Thyroid gland (tissue), 4 donors: ENCODE measurements around the gene ZNF615. TPM values are rescaled to one million over a fixed set of nuclear protein-coding genes. Genes with fewer than 3 reads are reported as not detected.
"Not testable (repeated sequence)": the region's sequence is repeated elsewhere in the genome, so short reads cannot be mapped to it uniquely, and the experiment has no call there.

Experiments
- DNase-seq, 2 donors: peaks; one replicate each; pipeline ENCODE4 v3.0.0-alpha.2; 2019
- H3K27ac ChIP-seq, 3 donors: fragments of 200-600 bp; sonication (generic); 1 replicate in 2 of 3; 2 replicates in 1 of 3; pipeline ENCODE4 v1.5.1; 2016 to 2019; ENCODE audit warnings: mild to moderate bottlenecking in 1 of 3, moderate library complexity in 1 of 3
- H3K27me3 ChIP-seq: fragments of 200-600 bp; sonication (generic); one replicate; pipeline ENCODE4 v1.5.1; 2019
- H3K36me3 ChIP-seq, 2 donors: fragments of 200-600 bp; sonication (generic); one replicate each; pipeline ENCODE4 v1.5.1; 2016 to 2019
- H3K4me1 ChIP-seq, 2 donors: fragments of 200-600 bp; sonication (generic); one replicate each; pipeline ENCODE4 v1.5.1; 2017 to 2019
- H3K4me3 ChIP-seq, 3 donors: fragments of 200-600 bp; sonication (generic); replicated peaks in 1 of 3; 1 replicate in 2 of 3; 2 replicates in 1 of 3; pipeline ENCODE4 v1.5.1; 2016; ENCODE audit warnings: mild to moderate bottlenecking in 1 of 3
- H3K9me3 ChIP-seq: fragments of 200-600 bp; sonication (generic); one replicate; pipeline ENCODE4 v1.5.1; 2017
- POLR2A ChIP-seq, 2 donors: fragments of 450-650 bp; IDR thresholded peaks; one replicate each; pipeline ENCODE4 v1.6.1; 2017; ENCODE audit warnings: antibody characterized with exemption in 2 of 2, mild to moderate bottlenecking in 2 of 2, moderate library complexity in 1 of 2
- WGBS, 2 donors: methylation state at CpG; one replicate each; pipeline ENCODE4 v1.1.5; 2017; 5-methylcytosine and 5-hydroxymethylcytosine counted together
- intact Hi-C: fragments of 100-400 bp; cut with DNase I; formaldehyde crosslinking; loops from one replicate; pipeline ENCODE4 v1.15.1; 2023
- total RNA-seq, 4 donors: library from RNA; depleted of rRNA; stranded (reverse); fragments of >200 nt; gene quantifications; one replicate each; pipeline ENCODE4 v1.2.3, GENCODE V29; 2016
- TF ChIP-seq, protein P1 (sequence below), 6 experiments: fragments of 200-600 bp in 3 of 6; fragments of 450-650 bp in 3 of 6; sonication (generic) in 3 of 6; IDR thresholded peaks; one replicate each; pipeline ENCODE4 v1.5.1; 2016 to 2019; ENCODE audit warnings: antibody characterized with exemption in 6 of 6, mild to moderate bottlenecking in 2 of 6, inconsistent platforms in 1 of 6, moderate library complexity in 1 of 6

ZNF615 gene
- total RNA-seq, 4 donors from 2014 or later: 19.5 to 36.9 (median 20.6) TPM

DNA sequence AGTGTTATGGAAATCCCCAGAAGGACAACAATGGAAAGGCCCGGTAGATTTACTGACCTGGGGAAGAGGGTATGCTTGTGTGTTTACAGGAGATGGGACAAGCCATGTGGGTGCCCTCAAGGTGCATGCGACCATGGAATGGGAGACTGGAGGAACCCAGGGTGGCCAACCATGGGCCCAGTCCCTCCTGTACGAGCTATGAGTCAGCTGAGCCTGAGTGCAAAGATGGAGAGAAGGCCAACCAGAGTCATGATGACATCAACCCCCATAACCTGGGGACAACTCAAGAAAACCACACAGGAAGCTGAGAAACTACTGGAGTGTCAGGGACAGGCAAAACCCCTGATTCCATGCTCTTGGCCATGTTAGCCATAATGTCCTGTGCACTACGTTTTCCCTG lies 29.1 kb downstream of the ZNF615 start:
- DNase-seq: no peak
- Histone ChIP-seq H3K27me3 (no peaks in the 10 kb centered on the region), H3K4me1 (peaks cover 0 to 5% of the 10 kb centered on the region in 2 donors), H3K36me3 (peaks cover 15 to 20% of the 10 kb centered on the region in 2 donors), H3K27ac (no peak overlapping the region), H3K4me3 (no peak overlapping the region), H3K9me3 (no peaks in the 10 kb centered on the region)
- TF ChIP-seq, protein P1, sequence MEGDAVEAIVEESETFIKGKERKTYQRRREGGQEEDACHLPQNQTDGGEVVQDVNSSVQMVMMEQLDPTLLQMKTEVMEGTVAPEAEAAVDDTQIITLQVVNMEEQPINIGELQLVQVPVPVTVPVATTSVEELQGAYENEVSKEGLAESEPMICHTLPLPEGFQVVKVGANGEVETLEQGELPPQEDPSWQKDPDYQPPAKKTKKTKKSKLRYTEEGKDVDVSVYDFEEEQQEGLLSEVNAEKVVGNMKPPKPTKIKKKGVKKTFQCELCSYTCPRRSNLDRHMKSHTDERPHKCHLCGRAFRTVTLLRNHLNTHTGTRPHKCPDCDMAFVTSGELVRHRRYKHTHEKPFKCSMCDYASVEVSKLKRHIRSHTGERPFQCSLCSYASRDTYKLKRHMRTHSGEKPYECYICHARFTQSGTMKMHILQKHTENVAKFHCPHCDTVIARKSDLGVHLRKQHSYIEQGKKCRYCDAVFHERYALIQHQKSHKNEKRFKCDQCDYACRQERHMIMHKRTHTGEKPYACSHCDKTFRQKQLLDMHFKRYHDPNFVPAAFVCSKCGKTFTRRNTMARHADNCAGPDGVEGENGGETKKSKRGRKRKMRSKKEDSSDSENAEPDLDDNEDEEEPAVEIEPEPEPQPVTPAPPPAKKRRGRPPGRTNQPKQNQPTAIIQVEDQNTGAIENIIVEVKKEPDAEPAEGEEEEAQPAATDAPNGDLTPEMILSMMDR (IDR thresholded peaks at IDR 0.05): no peak
- TF ChIP-seq POLR2A (IDR thresholded peaks at IDR 0.05): no peak
- 93 to 98% methylated on average over 4 of the region's 4 CpGs for WGBS, 2 donors
- intact Hi-C loops: no loop called here

DNA sequence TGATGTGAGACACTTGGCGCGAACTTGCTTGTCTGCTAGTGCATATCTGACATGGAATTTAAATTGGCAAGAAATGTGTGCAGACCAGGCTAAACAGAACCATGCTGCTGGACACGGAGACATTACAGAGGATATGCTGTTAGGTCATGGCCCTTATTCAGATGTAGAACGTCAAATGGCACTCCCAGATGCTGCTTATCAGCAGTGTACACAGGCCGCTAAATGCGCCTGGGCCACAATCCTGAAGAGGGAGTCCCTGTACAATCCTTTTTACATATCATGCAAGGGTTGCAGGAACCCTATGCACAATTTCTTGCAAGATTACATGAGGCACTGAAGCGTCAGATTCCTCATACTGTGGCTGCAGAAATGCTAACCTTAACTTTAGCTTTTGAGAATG lies 30.7 kb downstream of the ZNF615 start:
- 86 to 95% methylated on average over 7 of the region's 7 CpGs for WGBS, 2 donors
- peaks cover 0 to 5% of the 10 kb centered on the region in 2 donors for H3K4me1 ChIP-seq
- no peak overlapping the region for H3K4me3 ChIP-seq
- TF ChIP-seq POLR2A (IDR thresholded peaks at IDR 0.05): no peak
- TF ChIP-seq, protein P1 (IDR thresholded peaks at IDR 0.05): no peak
- H3K27me3 ChIP-seq: no peaks in the 10 kb centered on the region
- peaks cover 30 to 32% of the 10 kb centered on the region in 2 donors for H3K36me3 ChIP-seq
- no peak overlapping the region for H3K27ac ChIP-seq
- intact Hi-C loops: no loop called here
- no peaks in the 10 kb centered on the region for H3K9me3 ChIP-seq
- DNase-seq: no peak

DNA sequence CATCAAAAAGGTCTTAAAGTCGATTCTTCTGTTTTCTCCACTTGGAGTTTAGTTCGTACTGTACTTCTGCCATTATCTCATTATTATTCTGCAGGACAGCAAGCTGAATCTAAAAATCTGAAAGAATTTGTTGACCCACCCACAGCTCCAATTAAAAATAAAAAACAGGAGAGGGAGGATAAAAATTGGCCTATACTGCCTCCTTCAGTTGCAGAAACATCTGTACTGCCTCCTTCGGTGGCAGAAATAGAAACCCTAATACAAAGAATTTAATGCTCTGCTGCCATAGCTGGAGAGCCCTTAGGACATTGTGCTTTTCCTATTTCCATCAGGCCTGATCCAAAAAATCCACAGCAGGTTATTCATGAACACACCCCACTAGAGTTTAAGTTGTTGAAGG lies 31.2 kb downstream of the ZNF615 start:
- intact Hi-C loops: no loop called here
- H3K36me3 ChIP-seq: peaks cover 33 to 37% of the 10 kb centered on the region in 2 donors
- no peak for DNase-seq
- H3K9me3 ChIP-seq: no peaks in the 10 kb centered on the region
- H3K27me3 ChIP-seq: no peaks in the 10 kb centered on the region
- WGBS, 2 donors: 93% methylated on average over 3 of the region's 3 CpGs
- H3K4me1 ChIP-seq: peaks cover 0 to 5% of the 10 kb centered on the region in 2 donors
- no peak overlapping the region for H3K4me3 ChIP-seq
- TF ChIP-seq POLR2A (IDR thresholded peaks at IDR 0.05): no peak
- TF ChIP-seq, protein P1 (IDR thresholded peaks at IDR 0.05): no peak
- H3K27ac ChIP-seq: no peak overlapping the region

DNA sequence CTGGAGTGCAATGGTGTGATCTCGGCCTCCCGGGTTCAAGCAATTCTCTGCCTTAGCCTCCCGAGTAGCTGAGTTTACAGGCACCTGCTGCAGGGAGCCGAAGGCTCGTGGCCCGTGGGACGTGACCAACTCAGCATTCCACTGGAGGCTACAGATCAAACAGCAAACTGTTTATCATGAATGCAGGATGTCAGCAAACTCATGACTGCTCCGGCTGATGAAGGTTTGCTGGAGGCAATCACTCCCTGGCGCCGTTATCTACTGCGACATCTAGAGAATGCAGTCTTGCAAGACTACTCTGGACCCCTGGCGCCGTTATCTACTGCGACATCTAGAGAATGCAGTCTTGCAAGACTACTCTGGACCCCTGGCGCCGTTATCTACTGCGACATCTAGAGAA lies 32.2 kb downstream of the ZNF615 start:
- peaks cover 44 to 48% of the 10 kb centered on the region in 2 donors for H3K36me3 ChIP-seq
- H3K4me1 ChIP-seq, intact Hi-C loops, H3K4me3 ChIP-seq, H3K27ac ChIP-seq, DNase-seq, H3K27me3 ChIP-seq: not testable (repeated sequence)
- H3K9me3 ChIP-seq: peaks cover 10% of the 10 kb centered on the region
- 88 to 97% methylated on average over 16 of the region's 17 CpGs for WGBS, 2 donors

DNA sequence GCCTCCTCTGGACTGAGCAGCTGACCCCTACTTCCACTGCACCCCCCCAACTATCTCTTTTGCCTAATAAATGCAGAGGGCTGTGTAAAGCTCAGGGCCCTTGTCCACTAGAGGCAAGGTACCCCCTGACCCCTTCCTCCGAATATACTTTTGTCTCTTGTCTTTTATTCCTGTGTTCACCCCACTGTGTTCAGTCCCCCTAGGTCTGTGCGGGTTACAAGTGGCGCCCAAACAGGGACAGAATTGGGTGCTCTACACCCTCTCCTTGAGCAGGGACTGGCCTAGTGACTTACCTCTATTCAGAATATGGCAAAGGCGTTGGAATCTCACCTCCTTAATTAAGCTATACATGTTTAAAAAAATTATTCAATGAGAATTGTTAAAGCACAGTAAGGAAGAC lies 36.4 kb downstream of the ZNF615 start:
- peaks cover 68 to 78% of the 10 kb centered on the region in 2 donors for H3K36me3 ChIP-seq
- TF ChIP-seq, protein P1 (IDR thresholded peaks at IDR 0.05): no peak
- no peak for TF ChIP-seq POLR2A (IDR thresholded peaks at IDR 0.05)
- H3K27me3 ChIP-seq: no peaks in the 10 kb centered on the region
- intact Hi-C loops: no loop called here
- H3K4me3 ChIP-seq: no peak overlapping the region
- 98 to 99% methylated on average over 4 of the region's 4 CpGs for WGBS, 2 donors
- no peak overlapping the region for H3K27ac ChIP-seq
- H3K4me1 ChIP-seq: no peaks in the 10 kb centered on the region
- DNase-seq: no peak
- peaks cover 10% of the 10 kb centered on the region for H3K9me3 ChIP-seq

DNA sequence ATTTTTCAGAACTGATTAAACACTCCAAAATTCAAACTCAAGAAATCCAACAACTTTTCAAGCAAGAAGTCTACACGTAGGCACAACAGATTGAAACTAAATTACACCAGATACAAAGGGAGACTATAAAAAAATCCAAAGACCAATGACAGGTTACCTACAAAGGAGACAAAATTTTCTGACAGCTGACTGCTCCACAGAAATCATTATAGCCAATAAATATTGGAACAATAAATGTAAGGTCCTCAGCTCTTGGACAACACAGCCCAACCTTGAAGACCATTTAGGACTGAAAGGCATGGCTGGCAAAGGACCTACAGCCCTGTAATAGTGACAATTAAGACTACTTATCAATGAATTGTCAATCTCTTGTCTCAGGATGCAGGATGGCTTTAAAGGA lies 37.3 kb downstream of the ZNF615 start:
- TF ChIP-seq, protein P1 (IDR thresholded peaks at IDR 0.05): no peak
- no peak for TF ChIP-seq POLR2A (IDR thresholded peaks at IDR 0.05)
- H3K27ac ChIP-seq: no peak overlapping the region
- peaks cover 10% of the 10 kb centered on the region for H3K9me3 ChIP-seq
- WGBS, 2 donors: 95 to 98% methylated on average over 1 of the region's 1 CpG
- no peak overlapping the region for H3K4me3 ChIP-seq
- no peak for DNase-seq
- intact Hi-C loops: no loop called here
- H3K4me1 ChIP-seq: no peaks in the 10 kb centered on the region
- peaks cover 77 to 87% of the 10 kb centered on the region in 2 donors for H3K36me3 ChIP-seq
- no peaks in the 10 kb centered on the region for H3K27me3 ChIP-seq
